HG03066 (cell line): ENCODE results near the gene CAMTA1.

Experiments
- ATAC-seq: cut with Tn5 transposase; IDR thresholded peaks from one replicate; pipeline ENCODE4 v1.9.1; 2021; ENCODE audit warnings: low read depth; ENCODE audit not compliant: unreplicated experiment

CAMTA1 gene

DNA sequence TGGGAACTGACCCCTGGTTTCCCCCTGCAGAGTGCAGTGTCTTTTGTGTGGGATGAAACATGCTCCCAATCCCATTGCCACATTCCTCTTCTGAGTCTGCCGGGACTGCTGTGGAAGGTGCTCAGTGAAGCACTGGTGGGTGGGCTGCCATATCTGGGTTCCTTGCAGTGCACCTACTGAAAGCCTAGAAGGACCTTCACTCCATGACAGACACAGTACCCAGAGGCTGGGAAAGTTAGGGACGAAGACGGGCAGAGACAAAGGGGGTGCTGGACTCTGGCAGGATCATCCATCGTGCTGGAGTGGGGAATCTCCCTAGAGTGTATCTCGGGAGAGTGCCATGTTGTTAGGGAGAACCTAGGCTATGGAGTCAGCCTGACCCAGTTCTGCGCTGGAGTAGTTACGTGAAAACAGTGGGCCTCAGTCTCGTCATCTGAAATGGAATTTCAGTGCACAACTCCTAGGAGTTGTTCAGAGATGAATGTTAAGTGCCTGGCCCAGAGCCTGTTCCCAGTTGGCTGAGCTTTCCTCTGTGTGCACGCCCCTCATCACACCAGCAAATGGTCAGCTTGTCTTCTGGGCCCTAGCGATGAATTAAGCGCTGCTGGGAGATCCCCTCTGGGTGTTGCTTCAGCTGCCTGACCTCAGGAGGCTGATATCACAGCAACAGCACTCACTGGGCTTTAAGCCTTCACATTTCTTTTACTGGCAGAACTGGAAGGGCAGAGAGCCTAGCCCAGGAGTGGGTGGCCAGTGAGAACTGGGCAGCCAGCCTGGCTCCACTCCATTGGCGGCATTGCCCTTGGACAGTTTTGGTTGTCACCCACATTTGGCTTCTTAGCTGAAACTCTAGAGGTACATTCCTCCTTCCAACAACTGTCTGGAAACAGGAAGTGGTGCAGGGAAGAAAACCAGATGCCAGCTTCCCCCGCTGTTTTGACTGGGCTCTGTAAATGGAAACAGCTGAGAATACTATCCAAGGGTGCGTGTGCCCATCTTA lies 506.0 kb downstream of the CAMTA1 start:
- ATAC-seq, result no peak

DNA sequence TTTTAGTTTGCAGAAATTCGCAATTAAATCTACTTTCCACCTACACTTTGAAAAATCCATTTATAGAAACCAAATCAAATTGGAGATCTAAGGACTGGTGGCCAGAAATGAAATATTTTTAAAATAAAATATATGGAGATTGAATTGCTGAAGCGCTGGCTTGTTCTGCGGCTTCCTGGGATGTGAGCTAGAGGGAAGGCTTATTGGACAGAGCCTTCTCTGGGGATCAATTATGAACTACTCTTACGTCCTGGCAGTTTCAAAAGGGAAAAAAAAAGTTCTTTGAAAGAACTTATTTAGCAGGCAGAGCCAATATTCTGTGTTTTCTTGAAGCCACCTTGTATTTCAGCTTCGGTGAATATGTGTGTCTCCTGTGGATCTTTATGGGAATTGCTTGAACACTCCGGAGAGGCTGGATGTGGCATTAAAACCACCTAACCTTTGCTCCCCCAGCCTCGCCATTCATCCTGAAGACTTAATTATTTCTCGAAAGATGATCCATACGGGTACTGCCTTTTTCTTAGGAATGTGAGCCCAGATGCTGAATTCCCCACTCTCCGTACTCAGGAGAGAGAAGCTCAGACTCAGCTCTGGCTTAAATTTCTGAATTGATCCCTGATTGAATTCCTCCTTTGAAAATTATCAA lies 506.9 kb downstream of the CAMTA1 start:
- ATAC-seq, result no peak

DNA sequence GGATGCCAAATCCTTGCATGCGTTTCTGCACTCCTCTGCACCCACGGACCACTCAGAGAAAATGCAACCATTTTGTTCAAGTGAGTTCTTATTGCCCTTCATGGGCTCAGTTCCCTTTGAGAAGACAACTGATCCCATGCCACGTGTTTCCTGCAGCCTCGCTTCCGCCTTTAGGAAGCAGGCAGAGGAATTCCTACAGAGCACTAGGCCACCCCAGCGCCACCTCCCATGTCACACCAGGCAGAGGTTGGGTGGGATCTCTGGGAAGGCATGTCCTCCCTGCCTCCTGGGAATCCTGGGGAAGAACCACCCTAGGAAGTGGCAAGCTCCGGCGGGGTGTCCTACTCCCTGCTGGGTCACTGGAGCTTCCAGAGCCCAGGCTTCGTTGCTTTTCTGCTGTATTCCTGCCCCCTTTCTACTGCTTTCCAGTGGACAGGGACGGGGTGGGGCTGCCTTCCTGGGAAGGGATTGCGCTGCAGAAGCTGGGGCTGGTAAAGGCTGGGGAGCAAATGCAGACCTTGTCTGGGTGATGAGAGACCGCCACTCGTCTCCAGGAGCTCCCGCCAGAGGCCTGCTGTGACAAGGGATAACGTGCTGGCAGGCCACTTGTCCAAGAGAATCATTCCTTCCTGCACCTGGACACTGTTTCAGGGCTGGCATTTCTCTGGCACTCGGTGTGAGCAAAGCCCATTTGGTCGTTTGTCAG lies 507.6 kb downstream of the CAMTA1 start:
- no peak for ATAC-seq

DNA sequence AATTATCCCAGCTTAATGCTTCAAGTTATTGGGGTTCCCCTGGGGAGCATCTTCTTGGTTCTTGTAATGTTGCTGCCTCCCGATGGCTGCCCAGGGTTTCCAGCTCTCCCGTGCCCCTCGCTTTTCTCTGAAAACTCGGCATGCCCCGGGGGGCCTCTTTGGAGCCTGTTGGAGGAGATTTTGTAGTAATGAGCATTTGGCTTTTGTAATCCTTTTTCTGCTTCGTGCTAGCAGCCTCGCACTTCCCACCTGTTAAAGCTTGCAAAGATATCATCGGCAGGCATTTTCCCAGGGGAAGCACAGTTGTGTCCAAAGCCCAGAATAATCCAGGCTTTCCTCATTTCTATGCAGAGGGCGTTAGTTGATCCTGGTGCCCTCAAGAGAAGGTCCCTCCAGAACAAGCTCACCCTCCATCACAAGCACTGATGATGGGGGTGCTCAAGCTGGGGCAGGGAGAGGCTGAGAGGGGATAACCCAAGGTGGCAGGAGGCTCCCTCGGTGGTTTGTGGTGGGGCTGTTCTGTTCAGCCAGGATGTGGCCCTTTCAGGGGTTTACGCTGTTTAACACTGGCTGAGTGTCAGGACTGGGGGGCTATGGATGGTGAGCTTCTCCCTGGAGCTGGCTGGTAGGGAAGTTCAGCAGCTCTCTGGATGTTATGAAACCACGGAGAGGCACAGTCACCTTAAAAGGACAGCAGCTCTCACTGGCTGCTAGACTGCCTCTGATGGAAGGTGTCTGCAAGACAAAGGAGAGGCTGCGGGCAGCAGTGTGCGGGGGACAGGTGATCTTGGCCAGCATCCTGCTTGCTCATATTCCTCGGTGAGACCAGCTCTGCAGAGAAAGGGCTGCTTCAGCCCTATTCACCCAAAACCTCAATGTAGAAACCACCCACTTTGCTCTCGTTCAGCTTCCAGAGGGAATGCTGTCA lies 508.7 kb downstream of the CAMTA1 start:
- no peak for ATAC-seq

DNA sequence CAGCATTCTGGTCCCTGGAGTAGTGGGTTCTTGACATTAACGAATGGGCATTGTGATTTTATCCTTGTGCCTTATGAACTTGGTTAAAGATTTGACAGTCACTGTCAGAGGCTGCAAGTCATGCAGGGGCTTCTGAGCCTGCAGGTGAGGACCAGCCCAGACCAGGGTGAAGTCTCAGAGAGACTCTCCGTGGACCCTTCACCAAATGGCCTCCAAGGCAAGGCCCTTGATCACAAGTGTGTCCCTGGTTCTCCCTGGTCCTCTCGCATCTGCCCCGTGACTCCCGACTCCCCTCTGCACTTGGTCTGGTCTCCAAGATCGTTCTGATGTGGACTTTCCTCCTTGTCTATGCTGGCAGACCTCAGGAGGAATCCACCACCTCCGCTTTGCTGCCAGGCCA lies 509.4 kb downstream of the CAMTA1 start:
- no peak for ATAC-seq

DNA sequence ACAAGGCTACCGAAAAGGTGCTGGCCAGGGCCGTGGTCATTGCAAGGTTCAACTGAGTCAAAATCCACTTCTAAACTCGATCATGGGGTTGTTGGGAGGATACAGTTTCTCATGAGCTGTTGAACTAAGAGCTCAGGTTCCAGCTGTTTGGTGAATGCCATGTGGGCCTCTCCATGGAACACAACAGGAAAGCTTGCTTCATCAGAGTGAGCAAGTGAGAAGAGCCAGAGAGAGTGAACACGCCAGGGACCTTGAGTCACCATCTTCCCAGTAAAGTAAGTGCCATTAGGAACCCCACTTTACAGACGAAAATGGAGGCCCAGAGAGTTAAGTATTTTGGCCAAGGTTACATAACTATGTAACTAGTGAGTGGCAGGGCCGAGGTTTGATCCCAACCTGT lies 510.7 kb downstream of the CAMTA1 start:
- no peak for ATAC-seq

DNA sequence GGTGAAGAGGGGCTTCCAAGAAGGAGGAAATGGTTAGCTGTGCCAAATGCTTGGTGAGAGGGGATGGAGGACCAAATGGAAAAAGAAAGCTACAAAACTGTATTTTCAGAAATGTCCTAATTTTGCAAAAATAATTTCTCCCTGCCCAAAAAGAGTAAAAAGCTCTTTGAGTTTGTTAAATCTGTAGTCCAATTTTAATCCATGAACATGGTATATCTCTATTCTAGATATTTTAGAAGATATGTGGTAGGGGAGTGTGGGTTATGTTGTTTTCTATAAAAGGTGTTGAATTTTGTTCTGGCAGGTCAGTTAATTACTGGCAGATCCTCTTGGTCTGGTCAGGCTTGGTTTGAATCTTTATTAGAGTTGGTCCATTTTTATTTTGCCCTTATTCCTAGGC lies 511.7 kb downstream of the CAMTA1 start:
- ATAC-seq, result no peak

DNA sequence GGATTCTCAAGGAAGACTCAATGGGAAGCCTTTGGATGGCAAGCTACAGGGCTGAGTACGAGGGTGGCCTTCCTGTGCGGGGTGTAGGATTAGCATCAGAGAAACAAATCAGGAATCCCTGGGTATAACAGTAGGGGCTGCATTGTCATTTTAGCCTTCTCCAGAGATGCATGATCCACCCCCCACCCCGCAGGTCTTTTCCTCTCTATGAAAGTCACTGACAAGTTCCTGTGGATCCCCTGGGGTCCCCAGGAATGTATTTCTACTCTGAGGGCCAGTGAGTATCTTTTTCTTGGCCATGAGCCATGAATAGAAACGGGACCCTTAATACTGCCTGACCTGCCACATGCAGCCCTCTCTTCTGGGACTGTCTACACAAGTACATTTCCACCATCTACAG lies 512.9 kb downstream of the CAMTA1 start:
- ATAC-seq, result no peak

DNA sequence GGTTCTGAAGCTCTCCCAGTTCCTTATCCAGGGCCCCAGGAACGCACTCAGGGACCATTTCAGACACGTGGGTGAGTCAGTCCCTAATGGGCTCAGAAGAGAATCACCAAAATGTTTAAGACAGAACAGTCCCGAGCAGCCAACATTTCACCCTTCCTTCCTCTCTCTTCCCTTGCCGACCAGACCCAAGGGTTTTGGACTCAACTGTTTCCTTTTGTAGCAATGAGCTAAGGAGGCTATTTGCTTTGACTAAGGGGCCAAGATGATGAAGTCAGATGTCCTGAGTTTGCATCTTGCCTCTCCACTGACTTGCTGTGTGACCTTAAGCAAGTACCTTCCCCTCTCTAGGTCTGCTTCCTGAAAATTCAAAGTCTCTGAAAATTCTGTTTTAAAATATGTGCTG lies 513.5 kb downstream of the CAMTA1 start:
- no peak for ATAC-seq

DNA sequence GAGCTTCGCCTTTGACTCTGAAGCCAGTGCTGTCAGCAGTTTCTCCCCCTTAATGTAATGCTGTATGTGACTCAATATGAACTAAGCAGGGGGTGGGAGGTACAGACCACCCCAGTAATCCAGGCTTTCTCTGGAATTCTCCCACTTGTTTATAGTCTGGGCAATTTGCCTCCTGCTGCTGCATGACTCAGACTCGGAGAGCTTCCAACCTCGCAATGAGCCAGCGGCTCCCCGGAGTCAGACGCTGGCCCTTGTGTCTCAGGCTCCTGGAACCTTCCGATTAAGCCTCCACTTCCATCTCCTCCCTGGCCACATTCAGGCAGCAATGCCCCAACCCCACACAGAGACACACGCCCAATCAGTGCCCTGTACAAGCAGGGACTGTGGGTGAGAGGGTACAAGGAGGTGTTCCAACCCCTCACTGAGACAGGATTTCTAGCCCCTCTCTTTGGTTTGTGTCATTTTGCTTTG lies 514.1 kb downstream of the CAMTA1 start:
- no peak for ATAC-seq

DNA sequence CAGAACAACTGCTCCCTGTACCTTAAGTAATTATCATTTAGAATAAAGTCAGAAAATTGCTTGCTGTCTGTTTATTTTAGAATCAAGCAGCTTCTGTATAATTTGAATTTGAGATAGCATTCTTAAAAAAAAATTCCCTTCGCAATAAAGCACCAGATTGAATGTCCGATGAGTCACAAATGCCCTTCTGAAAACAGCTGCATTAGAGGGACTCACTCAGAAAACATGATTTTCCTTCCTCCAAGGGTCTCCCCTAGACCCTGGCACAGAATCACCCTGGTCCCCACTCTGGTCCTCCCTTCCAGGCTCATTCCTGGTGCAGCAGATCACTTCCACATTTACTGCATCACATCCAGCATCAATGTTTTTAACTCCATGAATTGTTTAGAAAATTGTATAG lies 514.7 kb downstream of the CAMTA1 start:
- ATAC-seq, result no peak

DNA sequence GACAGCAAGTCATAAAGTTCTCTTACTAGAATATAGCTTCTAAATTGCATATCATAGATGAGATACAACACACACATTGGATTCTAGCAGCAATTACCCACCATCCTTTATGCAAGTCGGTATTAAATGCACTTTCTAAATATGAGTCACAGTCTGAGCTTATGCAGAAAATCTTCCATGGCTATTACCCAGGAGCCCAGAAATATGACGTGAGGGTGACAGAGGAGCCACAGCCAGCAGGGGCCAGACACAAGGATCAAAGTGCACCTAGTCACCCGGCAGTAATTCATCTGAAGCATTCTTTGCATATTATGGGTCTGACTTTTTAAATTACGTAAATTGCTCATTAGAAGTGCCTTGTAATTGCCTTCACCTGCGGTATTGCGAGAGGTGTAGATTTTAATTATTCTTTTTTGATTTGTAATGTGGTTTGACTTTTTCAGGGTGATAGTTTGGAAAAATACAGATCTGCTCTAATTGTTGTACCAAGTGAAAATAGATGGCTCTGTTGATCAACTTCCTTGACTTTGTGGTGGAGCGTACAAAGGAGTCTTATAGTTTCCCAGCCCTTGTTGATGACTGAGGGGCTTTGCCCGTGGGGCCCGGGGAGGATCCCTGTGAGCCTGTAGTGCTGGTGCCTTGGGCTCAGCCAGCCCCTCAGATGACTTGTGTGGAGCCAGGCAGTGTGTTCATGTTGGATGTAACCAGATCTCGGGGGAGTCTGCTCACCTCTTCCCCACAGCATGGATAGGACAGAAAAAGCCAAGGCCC lies 515.8 kb downstream of the CAMTA1 start:
- ATAC-seq, result no peak

DNA sequence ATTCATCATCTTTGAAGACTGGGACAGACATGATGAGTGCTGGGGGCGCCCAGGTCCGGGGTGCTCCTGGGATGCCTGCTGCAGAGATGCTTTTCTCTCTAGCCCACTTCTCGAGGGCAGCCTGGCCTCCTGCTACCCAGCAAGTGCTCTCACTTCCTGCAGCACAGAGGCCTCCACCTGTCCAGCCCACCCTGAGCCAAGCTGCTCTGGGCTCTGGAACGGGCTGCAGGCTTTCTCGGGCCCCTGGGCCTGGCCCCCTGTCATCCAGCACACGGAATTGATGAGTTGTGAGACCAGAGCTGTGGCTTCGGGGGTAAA lies 516.4 kb downstream of the CAMTA1 start:
- ATAC-seq, result no peak

DNA sequence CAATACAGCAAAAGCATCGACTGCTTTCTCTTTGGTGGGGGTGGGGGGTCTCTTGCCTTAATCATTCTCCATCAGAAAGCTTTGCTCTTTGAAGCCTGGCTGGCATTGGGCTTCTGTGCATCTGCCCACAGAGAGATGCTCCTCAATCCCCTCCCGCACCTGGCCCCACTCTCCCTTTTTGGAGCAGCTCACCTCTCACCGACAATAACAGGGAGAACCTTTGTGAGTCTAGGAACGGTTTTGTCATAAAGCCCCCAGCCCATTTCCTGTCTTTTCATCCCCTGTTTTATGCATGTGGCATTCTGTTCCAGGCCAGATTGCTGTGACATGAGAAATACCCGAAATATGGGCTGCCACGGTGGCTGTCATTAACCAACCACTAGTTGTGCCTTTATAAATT lies 516.9 kb downstream of the CAMTA1 start:
- ATAC-seq, result no peak

DNA sequence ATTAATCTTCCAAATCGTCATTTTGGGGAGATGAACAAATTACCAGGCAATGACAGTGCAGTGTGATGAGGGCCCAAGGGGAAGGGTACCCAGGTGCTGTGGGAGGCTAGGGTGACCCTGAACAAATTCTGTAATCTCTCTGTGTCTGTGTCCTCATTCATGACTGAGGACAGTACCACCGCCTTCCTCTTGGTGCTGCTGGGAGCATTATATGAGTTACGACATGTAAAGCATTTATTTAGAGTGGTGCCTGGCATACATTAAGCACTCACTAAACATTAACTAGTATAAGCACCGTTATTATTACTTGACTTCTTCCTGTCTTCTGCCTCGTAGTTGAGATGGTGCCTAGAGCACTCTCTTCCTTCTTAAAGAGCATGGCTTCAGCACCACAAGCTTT lies 517.6 kb downstream of the CAMTA1 start:
- no peak for ATAC-seq

DNA sequence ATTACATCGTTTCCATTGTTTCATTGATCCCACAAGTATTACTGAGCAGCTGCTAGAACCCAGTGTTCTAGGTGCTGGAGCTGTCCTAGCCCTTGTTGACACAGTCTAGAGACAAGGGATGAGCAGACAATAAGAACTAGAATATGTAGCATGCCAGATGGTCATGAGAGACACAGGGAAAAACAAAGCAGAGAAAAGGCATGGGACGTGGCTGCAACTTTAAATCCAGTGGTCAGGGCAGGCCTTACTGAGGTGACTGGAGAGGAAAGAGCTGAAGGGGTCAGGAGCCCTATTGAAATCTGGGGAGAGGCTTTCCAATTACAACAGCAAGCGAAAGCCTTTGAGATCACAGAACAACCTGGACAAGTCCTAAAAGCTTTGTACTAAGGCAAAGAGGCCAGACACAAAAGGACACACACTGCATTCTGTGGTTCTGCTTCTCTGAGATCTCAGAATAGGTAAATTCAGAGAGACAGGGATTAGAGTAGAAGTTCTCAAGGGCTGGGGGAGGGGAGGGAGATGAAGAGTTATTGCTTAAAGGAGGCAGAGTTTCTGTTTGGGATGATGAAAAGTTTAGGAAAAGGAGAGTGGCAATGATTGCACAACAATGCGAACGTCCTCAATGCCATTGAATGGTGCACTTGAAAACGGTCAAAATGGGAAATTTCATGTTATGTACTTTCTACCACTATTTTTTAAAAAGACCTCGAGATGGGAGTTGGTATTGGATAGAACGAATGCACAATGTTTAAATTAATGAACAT lies 518.5 kb downstream of the CAMTA1 start:
- ATAC-seq, result no peak

DNA sequence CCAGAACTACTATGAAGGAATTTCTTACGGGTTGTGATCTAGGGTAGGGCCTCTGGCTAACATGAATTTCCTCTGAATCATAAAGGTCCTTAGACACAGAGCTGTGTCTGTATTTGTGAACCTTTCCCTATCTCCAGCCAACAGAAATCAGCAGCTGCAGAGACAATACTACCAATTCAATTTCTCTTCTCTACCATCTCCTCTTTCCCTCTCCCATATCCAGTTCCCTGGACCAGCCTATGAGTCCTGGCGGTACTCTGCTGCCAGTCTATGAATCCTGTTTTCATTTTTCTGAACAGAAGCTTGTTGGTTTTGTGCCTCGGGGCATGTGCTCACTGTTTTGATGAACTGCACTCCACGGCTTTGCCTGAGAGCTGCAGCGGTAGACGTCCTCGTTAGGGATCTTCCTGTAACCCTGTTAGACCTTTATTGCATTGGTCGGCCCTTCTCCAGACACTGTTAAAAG lies 527.9 kb downstream of the CAMTA1 start:
- no peak for ATAC-seq

DNA sequence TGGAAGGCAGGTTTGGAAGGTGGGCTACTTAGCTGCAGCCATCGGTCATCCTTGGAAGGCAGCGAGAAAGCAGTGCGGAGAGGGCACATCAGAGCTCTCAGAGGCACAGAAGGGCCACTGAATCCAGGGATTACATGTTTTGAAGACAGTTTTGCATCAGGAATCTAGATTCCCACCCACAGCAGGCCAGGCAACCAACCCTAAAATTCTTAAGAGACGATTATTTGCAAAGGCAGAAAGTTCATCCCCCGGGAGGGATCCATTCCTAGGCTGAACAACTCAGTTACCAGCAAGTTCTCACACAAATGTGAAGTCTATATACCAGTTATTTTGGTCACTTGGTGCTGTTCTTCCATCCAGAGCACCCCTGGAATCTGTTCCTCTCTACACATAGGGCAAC lies 528.6 kb downstream of the CAMTA1 start:
- ATAC-seq, result no peak

DNA sequence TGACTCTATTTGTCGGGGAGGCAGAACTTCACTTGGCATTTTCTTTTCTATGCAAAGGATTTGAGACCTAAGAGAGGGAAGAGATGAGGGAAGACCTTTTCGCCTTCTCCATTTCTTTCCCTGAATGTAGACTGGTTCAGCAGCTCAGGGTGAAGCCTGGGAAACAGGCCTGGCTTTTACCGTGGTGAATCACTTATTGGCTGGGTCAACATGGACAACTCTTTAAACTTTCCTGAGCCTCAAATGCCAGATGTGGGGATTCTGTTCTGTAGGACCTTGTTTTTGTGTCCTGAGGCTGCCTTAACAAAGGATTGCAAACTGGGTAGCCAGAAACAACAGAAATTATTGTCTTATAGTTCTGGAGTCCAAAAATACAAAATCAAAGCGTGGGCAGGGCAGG lies 530.1 kb downstream of the CAMTA1 start:
- ATAC-seq, result no peak
